Lung (tissue), 12 donors: ENCODE results near the gene BIRC5. TPM values are rescaled to one million over a fixed set of nuclear protein-coding genes. Genes with fewer than 3 reads are reported as not detected.

Experiments used
- ATAC-seq: fragments of 200-7000 bp; cut with Tn5 transposase; one replicate; pipeline ENCODE4 v1.9.1; 2020; ENCODE audit warnings: moderate number of reproducible peaks; ENCODE audit not compliant: insufficient read depth, low FRiP score
- DNase-seq, 3 donors: peaks; one replicate each; pipeline ENCODE4 v3.0.0-alpha.2; 2013 to 2017
- H3K27ac ChIP-seq, 2 donors: one replicate each; pipeline ENCODE4 v1.5.1; 2013; ENCODE audit warnings: mild to moderate bottlenecking in 2 of 2, moderate library complexity in 2 of 2, control low read depth in 1 of 2, inconsistent platforms in 1 of 2, low read depth in 1 of 2, low read length in 1 of 2
- H3K27me3 ChIP-seq, 3 donors: one replicate each; pipeline ENCODE4 v1.5.1; 2013; ENCODE audit warnings: low read length in 2 of 3; ENCODE audit not compliant: control insufficient read depth in 3 of 3, insufficient read depth in 3 of 3
- H3K36me3 ChIP-seq, 4 donors: one replicate each; pipeline ENCODE4 v1.5.1; 2013; ENCODE audit warnings: low read length in 4 of 4, mild to moderate bottlenecking in 1 of 4, moderate library complexity in 1 of 4; ENCODE audit not compliant: control insufficient read depth in 4 of 4, insufficient read depth in 4 of 4
- H3K4me1 ChIP-seq, 5 donors: one replicate each; pipeline ENCODE4 v1.5.1; 2013; ENCODE audit warnings: low read length in 5 of 5, mild to moderate bottlenecking in 2 of 5, moderate library complexity in 1 of 5; ENCODE audit not compliant: control insufficient read depth in 5 of 5, insufficient read depth in 5 of 5
- H3K4me3 ChIP-seq: one replicate; pipeline ENCODE4 v1.5.1; 2013; ENCODE audit warnings: mild to moderate bottlenecking, control low read depth, moderate library complexity
- H3K9ac ChIP-seq, 2 donors: one replicate each; pipeline ENCODE4 v1.5.1; 2013; ENCODE audit warnings: low read length in 2 of 2, control low read depth in 1 of 2; ENCODE audit not compliant: insufficient read depth in 1 of 2
- H3K9me3 ChIP-seq, 4 donors: one replicate each; pipeline ENCODE4 v1.5.1; 2013; ENCODE audit warnings: low read length in 3 of 4, mild to moderate bottlenecking in 1 of 4, moderate library complexity in 1 of 4; ENCODE audit not compliant: control insufficient read depth in 4 of 4, insufficient read depth in 3 of 4
- WGBS, 2 donors: extraction: QIAGEN DNeasy Blood & Tissue Kit; methylation state at CpG; one replicate each; pipeline ENCODE4 v1.1.7; 2013; 5-methylcytosine and 5-hydroxymethylcytosine counted together
- polyA plus RNA-seq, 2 donors: library from polyadenylated mRNA; stranded (reverse); fragments of 200-250 nt; gene quantifications; one replicate each; pipeline ENCODE4 v1.2.1, GENCODE V29; 2013
- total RNA-seq, 2 donors: library from RNA; depleted of rRNA in 1 of 2; stranded (reverse); fragments of >200 nt in 1 of 2; gene quantifications; one replicate each; pipeline ENCODE4 v1.2.1, GENCODE V29; 2014 to 2021
- TF ChIP-seq, protein P1 (sequence below): IDR thresholded peaks from 2 replicates; pipeline ENCODE4 v1.5.1; 2012; ENCODE audit warnings: mild to moderate bottlenecking; ENCODE audit errors: control extremely low read depth, extremely low read depth
- donor health status: control.
- donor health status: control.
- donor health status: Bipolar disorder and iron deficiency.
- donor health status: healthy.
- donor health status: DM: yes; HTN: yes; CAD: no.

BIRC5 gene
- total and polyA plus RNA-seq, 4 donors = 1.1 to 11.2 (median 2.4) TPM

DNA sequence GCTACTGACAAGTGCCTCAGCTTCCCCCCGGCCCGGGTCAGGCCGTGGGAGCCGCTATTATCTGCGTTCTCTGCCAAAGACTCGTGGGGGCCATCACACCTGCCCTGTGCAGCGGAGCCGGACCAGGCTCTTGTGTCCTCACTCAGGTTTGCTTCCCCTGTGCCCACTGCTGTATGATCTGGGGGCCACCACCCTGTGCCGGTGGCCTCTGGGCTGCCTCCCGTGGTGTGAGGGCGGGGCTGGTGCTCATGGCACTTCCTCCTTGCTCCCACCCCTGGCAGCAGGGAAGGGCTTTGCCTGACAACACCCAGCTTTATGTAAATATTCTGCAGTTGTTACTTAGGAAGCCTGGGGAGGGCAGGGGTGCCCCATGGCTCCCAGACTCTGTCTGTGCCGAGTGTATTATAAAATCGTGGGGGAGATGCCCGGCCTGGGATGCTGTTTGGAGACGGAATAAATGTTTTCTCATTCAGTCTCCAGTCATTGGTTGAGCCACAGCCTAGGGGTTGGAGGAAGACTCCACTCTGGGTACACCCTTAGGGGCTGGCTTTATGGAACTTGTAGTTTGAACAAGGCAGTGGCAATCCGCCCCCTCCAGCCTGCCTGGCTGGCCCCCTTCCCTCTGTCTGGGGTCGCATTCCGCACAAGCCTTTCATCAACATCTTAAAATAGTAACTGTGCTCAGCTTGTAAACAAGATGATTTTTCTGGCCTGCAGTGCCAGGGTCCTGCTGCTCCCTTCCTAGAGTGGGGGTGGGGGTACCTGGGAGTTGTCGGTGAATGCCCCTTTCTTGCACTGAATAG, 41.6 kb upstream of the BIRC5 start:
- H3K4me1 ChIP-seq = peaks cover 0 to 48% (median 10%) of the 10 kb centered on the region in 5 donors
- H3K27me3 ChIP-seq = no peaks in the 10 kb centered on the region
- ATAC-seq (no peak), DNase-seq (peak; percentile 67 to 81 (median 67))
- no peak overlapping the region for H3K4me3 ChIP-seq
- no peaks in the 10 kb centered on the region for H3K9me3 ChIP-seq
- H3K36me3 ChIP-seq = peaks cover 0 to 12% (median 0%) of the 10 kb centered on the region in 4 donors
- peak overlapping the region in 1 of 2 donors; percentile 8 for H3K9ac ChIP-seq
- 24 to 27% methylated on average over 19 of the region's 19 CpGs for WGBS, 2 donors
- H3K27ac ChIP-seq = peak overlapping the region; percentile 84 to 88
- TF ChIP-seq, protein P1, sequence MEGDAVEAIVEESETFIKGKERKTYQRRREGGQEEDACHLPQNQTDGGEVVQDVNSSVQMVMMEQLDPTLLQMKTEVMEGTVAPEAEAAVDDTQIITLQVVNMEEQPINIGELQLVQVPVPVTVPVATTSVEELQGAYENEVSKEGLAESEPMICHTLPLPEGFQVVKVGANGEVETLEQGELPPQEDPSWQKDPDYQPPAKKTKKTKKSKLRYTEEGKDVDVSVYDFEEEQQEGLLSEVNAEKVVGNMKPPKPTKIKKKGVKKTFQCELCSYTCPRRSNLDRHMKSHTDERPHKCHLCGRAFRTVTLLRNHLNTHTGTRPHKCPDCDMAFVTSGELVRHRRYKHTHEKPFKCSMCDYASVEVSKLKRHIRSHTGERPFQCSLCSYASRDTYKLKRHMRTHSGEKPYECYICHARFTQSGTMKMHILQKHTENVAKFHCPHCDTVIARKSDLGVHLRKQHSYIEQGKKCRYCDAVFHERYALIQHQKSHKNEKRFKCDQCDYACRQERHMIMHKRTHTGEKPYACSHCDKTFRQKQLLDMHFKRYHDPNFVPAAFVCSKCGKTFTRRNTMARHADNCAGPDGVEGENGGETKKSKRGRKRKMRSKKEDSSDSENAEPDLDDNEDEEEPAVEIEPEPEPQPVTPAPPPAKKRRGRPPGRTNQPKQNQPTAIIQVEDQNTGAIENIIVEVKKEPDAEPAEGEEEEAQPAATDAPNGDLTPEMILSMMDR = no peak

DNA sequence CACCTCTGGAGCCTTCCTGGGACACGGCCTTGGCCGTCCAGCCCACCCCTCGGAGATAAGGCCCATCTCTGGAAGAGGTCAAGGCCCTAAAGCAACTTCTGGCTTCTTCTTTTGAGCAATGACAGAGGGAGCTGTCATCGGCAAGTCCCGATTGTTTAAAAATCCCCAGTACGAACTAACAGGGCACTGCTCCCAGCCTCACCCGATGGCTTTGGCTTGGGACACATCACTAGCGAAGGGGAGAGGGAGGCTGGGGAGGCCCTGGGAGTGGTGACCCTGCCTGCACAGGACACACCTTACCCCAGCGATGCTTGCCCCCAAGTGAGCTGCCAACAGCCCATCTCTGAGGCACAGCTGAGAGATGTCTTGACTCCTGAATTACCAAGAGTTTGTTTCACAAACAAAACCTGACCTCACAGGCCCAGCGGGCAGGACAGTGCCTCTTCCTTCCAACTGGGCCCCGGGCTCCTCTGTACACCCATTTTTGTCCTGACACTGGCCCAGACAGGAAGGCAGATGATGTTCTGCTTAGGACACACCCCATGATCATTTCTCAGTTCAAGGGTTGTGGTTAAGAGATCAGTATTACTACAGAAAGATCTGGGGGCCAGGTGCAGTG, 40.8 kb upstream of the BIRC5 start:
- H3K9ac ChIP-seq = peak overlapping the region in 1 of 2 donors; percentile 8
- H3K9me3 ChIP-seq = no peaks in the 10 kb centered on the region
- H3K27ac ChIP-seq = peak overlapping the region; percentile 84 to 88
- ATAC-seq (no peak), DNase-seq (peak in 1 of 3 donors; percentile 20)
- H3K4me3 ChIP-seq = no peak overlapping the region
- no peaks in the 10 kb centered on the region for H3K27me3 ChIP-seq
- H3K4me1 ChIP-seq = peaks cover 0 to 45% (median 10%) of the 10 kb centered on the region in 5 donors
- TF ChIP-seq, protein P1 = no peak
- peaks cover 0 to 12% (median 0%) of the 10 kb centered on the region in 4 donors for H3K36me3 ChIP-seq
- 62 to 67% methylated on average over 11 of the region's 11 CpGs for WGBS, 2 donors

DNA sequence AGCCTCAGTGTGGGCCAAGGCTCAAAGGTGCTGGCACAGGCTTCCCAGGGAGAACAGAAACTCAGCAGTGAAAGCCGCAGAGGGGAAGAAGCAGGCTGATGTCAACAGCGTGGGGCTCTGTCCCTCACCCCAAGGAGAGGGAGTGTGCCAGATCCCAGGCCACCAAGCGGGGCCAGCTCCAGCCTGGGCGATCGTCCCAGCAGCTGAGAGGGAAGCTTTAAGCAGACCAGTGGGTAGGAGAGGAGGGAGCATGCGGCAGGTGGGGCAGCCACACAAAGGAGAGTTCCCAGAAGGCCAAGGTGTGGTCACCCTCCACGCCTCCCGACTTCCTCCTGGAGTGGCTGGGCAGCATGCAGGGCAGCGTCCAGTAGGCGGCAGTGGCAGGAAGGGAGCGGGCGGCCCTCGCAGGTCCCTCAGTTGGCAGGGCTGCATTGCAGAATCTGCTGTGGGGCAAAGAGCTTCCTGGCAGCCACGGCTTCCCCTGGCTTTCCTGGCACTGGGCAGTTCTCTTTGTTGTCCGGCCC, 39.6 kb upstream of the BIRC5 start:
- H3K4me3 ChIP-seq = no peak overlapping the region
- 10 to 23% methylated on average over 13 to 15 of the region's 15 CpGs for whole genome bisulfite sequencing, 2 donors

More for the DNA sequence above, 39.6 kb upstream of the BIRC5 start:
- Histone ChIP-seq H3K4me1 (peaks cover 0 to 47% (median 10%) of the 10 kb centered on the region in 5 donors), H3K36me3 (peaks cover 0 to 12% (median 0%) of the 10 kb centered on the region in 4 donors), H3K27me3 (no peaks in the 10 kb centered on the region), H3K9ac (peak overlapping the region in 1 of 2 donors; percentile 37), H3K27ac (peak overlapping the region; percentile 84 to 88), H3K9me3 (no peaks in the 10 kb centered on the region)
- ATAC-seq (peak; percentile 75), DNase-seq (peak in 1 of 3 donors; percentile 19)
- TF ChIP-seq, protein P1 = peak; percentile 30
